Adrenal gland (tissue), 12 donors: Measurements from ENCODE around the gene RIN1. TPM values are rescaled to one million over a fixed set of nuclear protein-coding genes. Genes with fewer than 3 reads are reported as not detected.

Experiments used
- DNase-seq, 7 donors: peaks; one replicate each; pipeline ENCODE4 v3.0.0-alpha.2; 2019 to 2020
- H3K27ac ChIP-seq, 5 donors: fragments of 200-600 bp; sonication (generic) in 4 of 5; 1 replicate in 3 of 5; 2 replicates in 2 of 5; pipeline versions ENCODE4 v1.5.1 to v1.8.0; 2016 to 2020; ENCODE audit warnings: mild to moderate bottlenecking in 1 of 5
- H3K27me3 ChIP-seq: fragments of 200-600 bp; 2 replicates; pipeline ENCODE4 v1.8.0; 2021
- H3K36me3 ChIP-seq, 2 donors: fragments of 200-600 bp; replicated peaks in 1 of 2; 1 replicate in 1 of 2; 2 replicates in 1 of 2; pipeline versions ENCODE4 v1.5.1 to v1.8.0; 2018 to 2022
- H3K4me1 ChIP-seq, 2 donors: fragments of 200-600 bp; replicated peaks in 1 of 2; 1 replicate in 1 of 2; 2 replicates in 1 of 2; pipeline versions ENCODE4 v1.5.1 to v1.8.0; 2018 to 2021
- H3K4me3 ChIP-seq, 4 donors: fragments of 200-600 bp; sonication (generic) in 3 of 4; one replicate each; pipeline ENCODE4 v1.5.1; 2016 to 2018
- H3K9me3 ChIP-seq, 3 donors: fragments of 200-600 bp; sonication (generic) in 1 of 3; replicated peaks in 1 of 3; 1 replicate in 2 of 3; 2 replicates in 1 of 3; pipeline versions ENCODE4 v1.5.1 to v1.8.0; 2016 to 2021
- POLR2A ChIP-seq, 2 donors: fragments of 450-650 bp; IDR thresholded peaks; one replicate each; pipeline ENCODE4 v1.6.1; 2017; ENCODE audit warnings: antibody characterized with exemption in 2 of 2, mild to moderate bottlenecking in 2 of 2, moderate library complexity in 1 of 2
- WGBS, 4 donors: extraction: QIAGEN DNeasy Blood & Tissue Kit in 2 of 4; methylation state at CpG; one replicate each; pipeline versions ENCODE4 v1.1.5 to v1.1.7; 2013 to 2017; 5-methylcytosine and 5-hydroxymethylcytosine counted together
- intact Hi-C, 2 donors: fragments of 100-400 bp; cut with DNase I; formaldehyde crosslinking; loops; one replicate each; pipeline versions ENCODE4 v1.14.1 to v1.15.0; 2022 to 2023
- polyA plus RNA-seq, 3 donors: library from polyadenylated mRNA; stranded (reverse); fragments of 200-250 nt in 2 of 3; fragments of 350-450 nt in 1 of 3; fragmentation: Illumina TruSeq in 1 of 3; extraction: RNeasy Lipid Tissue Mini Kit (QIAGEN cat#74804) in 1 of 3; gene quantifications; one replicate each; pipeline ENCODE4 v1.2.3, GENCODE V29; 2013 to 2014
- total RNA-seq, 9 donors: library from RNA; depleted of rRNA in 4 of 9; stranded (reverse); fragments of >200 nt in 4 of 9; fragments of 120-200 nt in 1 of 9; fragmentation: NEBNext Ultra II Directional in 1 of 9; extraction: Animal tissue kit (Norgen Biotek cat#: 25700) in 1 of 9; gene quantifications; one replicate each; pipeline versions ENCODE4 v1.1.0 to v1.2.4, GENCODE V29; 2013 to 2023
- TF ChIP-seq, protein P1 (sequence below), 6 experiments: fragments of 450-650 bp in 4 of 6; fragments of 200-600 bp in 2 of 6; sonication (generic) in 1 of 6; IDR thresholded peaks; 1 replicate in 5 of 6; 2 replicates in 1 of 6; pipeline versions ENCODE4 v1.5.1 to v1.8.0; 2016 to 2021; ENCODE audit warnings: antibody characterized with exemption in 6 of 6, mild to moderate bottlenecking in 2 of 6, moderate library complexity in 1 of 6
- donor health status: healthy with polysubstance abuse.
- donor health status: Bipolar disorder and iron deficiency.
- donor health status: DM: yes; HTN: yes; CAD: no.
- donor health status: DM: no; HTN: no; CAD: no.
- donor health status: DM: no; HTN: no; CAD: no.
- donor health status: DM: yes; HTN: yes; CAD: no.

The RIN1 gene
- total and polyA plus RNA-seq, 12 donors = 1.6 to 15.2 (median 7.1) TPM

DNA sequence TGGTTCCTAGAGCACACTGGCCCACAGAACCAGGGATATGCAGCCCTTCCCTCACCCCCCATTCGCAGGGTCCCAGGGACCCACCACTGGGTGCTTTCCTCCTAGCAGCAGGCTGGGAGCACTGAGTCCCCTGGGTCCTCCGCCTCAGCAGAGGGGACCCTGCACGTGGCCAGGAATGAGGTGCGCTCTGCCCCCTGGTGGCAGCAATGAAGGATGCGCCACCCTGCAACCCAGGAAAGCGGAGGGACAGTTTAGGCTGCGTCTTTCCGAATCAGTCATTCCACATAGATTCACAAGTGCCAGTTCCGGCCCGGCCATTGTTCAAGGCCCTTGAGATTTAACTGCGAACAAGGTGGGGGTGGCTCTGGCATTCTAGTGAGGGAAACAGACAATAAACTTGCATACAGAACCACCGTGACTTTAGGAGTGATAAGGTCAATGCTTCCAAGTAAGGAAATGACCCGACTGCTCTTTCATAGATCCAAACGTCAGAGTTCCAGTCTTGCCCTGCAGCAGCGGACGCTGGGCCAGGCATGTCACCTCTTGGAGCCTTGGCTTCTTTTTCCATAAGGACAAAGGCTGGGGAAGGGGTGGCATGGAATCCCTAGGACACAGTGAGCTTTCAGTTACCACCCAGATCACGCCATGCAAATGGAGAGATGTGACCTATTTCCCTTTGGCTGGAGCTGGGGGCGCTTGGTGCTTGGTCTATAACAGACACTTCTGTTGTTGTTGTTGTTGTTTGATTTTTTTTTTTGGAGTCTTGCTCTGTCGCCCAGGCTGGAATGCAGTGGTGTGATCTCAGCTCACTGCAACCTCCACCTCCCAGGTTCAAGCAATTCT is 7.7 kb downstream of the RIN1 start:
- Histone ChIP-seq H3K9me3 (no peaks in the 10 kb centered on the region), H3K27me3 (no peaks in the 10 kb centered on the region), H3K36me3 (peaks cover 0 to 7% of the 10 kb centered on the region in 2 donors), H3K4me3 (no peak overlapping the region), H3K4me1 (peaks cover 0 to 17% of the 10 kb centered on the region in 2 donors), H3K27ac (peak overlapping the region in 2 of 5 donors; percentile 45 to 73)
- 11 to 16% (median 12%) methylated on average over 14 to 19 of the region's 19 CpGs for WGBS, 4 donors
- intact Hi-C loops = no loop called here
- peak; percentile 70 to 91 (median 81) for DNase-seq
- TF ChIP-seq POLR2A (IDR thresholded peaks at IDR 0.05) = no peak
- TF ChIP-seq, protein P1, sequence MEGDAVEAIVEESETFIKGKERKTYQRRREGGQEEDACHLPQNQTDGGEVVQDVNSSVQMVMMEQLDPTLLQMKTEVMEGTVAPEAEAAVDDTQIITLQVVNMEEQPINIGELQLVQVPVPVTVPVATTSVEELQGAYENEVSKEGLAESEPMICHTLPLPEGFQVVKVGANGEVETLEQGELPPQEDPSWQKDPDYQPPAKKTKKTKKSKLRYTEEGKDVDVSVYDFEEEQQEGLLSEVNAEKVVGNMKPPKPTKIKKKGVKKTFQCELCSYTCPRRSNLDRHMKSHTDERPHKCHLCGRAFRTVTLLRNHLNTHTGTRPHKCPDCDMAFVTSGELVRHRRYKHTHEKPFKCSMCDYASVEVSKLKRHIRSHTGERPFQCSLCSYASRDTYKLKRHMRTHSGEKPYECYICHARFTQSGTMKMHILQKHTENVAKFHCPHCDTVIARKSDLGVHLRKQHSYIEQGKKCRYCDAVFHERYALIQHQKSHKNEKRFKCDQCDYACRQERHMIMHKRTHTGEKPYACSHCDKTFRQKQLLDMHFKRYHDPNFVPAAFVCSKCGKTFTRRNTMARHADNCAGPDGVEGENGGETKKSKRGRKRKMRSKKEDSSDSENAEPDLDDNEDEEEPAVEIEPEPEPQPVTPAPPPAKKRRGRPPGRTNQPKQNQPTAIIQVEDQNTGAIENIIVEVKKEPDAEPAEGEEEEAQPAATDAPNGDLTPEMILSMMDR (IDR thresholded peaks at IDR 0.05) = peak; percentile 95 to 99 (median 98)

DNA sequence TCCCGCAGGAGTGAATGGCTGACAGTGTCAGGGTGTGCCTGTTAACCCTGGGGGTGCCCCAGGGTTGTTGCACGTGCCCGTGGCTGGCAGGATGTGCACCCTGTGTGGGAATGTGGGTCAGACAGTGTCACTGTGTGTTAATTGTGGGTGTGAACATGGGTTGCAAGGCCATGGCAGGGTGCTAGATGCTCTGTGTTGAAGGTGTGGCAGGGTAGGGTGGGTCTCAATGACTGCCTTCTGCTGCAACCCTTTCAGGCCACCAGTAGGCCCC is 8.3 kb downstream of the RIN1 start:
- peak overlapping the region in 2 of 5 donors; percentile 45 to 73 for H3K27ac ChIP-seq
- no peaks in the 10 kb centered on the region for H3K27me3 ChIP-seq
- no peak overlapping the region for H3K4me3 ChIP-seq
- WGBS, 4 donors = 40 to 67% (median 56%) methylated on average over 1 to 3 of the region's 3 CpGs
- peaks cover 0 to 17% of the 10 kb centered on the region in 2 donors for H3K4me1 ChIP-seq
- H3K9me3 ChIP-seq = no peaks in the 10 kb centered on the region
- peaks cover 0 to 7% of the 10 kb centered on the region in 2 donors for H3K36me3 ChIP-seq
- DNase-seq = no peak
- no peak for TF ChIP-seq POLR2A (IDR thresholded peaks at IDR 0.05)
- TF ChIP-seq, protein P1 (IDR thresholded peaks at IDR 0.05) = no peak
- intact Hi-C loops = no loop called here

DNA sequence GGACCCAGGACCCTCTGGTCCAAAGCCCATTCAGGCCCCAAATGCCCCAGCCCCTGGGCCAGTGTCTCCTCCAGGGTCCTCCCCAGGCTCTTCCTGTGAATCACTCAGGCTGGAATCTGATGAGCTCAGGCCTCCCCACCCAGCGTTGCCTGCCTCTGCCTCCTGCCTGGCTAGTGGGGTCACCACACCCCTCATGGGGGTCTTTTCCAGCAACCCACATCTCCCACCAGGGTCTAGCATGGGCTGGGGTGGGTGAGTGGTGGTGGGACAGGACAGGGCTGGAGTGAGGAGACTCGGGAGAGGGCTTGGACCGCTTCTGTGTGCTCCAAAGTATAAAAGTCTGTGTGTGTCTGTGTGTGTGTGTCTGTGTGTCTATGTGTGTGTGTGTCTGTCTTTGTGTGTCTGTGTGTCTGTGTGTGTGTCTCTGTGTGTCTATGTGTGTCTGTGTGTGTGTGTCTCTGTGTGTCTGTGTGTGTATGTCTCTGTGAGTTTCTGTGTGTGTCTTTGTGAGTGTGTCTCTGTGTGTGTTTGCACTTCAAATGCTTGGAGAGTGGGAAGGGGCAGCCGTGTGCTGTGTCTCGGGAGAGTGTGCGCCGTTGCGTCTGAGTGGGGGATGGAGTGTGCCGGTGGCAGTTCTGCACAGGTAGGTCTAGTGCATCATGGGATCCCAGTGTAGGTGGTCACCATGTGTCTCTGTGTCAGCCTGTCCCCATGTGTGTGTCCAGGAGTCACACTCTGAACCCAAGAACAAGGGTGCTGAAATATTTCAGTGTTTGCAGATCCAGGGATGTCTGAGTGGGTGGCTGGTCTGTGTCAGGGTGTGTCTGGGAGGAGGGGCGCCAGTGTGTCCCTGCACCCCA is 8.8 kb downstream of the RIN1 start:
- H3K4me1 ChIP-seq = peaks cover 0 to 17% of the 10 kb centered on the region in 2 donors
- intact Hi-C loops = no loop called here
- peak overlapping the region in 2 of 5 donors; percentile 57 to 73 for H3K27ac ChIP-seq
- H3K4me3 ChIP-seq = no peak overlapping the region
- 68 to 84% (median 75%) methylated on average over 9 to 10 of the region's 10 CpGs for whole genome bisulfite sequencing, 4 donors
- no peaks in the 10 kb centered on the region for H3K9me3 ChIP-seq
- no peak for TF ChIP-seq POLR2A (IDR thresholded peaks at IDR 0.05)
- TF ChIP-seq, protein P1 (IDR thresholded peaks at IDR 0.05) = no peak
- no peak for DNase-seq
- no peaks in the 10 kb centered on the region for H3K27me3 ChIP-seq
- H3K36me3 ChIP-seq = peaks cover 0 to 3% of the 10 kb centered on the region in 2 donors
